NCI-H2107 (cell line): ENCODE data around the gene RPL9.
"Not testable (repeated sequence)": the region's sequence is repeated elsewhere in the genome, so short reads cannot be mapped to it uniquely, and the experiment has no call there.

Experiments used
- DNase-seq: peaks from one replicate; lab custom pipeline; 2025; lab: John Stamatoyannopoulos, UW

Gene RPL9

DNA sequence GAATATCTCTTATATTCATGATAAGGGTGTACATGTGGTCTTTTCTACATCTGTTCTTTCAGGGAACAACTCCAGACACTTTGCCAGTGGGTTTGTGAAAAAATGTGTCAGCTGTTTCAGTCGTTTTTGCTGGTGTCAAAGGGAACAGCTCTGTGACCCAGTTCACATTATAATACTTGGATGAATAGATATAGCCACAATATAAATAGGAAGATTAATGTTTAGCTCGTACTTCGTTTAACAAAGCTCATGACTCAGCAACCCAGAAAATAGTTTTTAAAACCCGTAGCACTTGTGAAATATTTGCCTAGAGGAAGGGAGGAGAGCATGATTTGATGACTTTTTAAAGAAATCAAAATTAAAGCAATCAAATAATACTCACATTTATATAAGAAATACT is 8.0 kb upstream of the RPL9 start:
- no peak for DNase-seq

DNA sequence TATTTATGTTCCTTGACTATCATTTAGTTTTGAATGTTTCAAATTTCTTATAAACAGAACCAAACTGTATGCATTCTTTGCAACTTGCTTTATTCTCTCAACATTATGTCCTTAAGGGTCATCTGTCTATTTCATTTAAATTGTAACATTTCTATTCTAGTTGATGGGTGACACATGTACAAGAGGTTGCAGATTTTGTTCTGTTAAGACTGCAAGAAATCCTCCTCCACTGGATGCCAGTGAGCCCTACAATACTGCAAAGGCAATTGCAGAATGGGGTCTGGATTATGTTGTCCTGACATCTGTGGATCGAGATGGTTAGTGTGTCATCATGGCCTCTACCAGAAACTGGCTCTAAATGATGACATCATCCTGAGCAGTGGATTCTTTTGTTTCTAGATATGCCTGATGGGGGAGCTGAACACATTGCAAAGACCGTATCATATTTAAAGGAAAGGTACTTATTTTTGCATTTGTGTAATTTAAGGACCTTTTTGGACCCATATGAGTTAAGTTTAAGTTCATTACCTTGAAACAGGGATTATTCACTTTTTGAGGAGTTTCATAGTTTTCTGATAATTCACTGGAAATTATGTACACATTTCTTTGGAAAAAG is 6.3 kb upstream of the RPL9 start:
- peak; percentile 0 for DNase-seq

DNA sequence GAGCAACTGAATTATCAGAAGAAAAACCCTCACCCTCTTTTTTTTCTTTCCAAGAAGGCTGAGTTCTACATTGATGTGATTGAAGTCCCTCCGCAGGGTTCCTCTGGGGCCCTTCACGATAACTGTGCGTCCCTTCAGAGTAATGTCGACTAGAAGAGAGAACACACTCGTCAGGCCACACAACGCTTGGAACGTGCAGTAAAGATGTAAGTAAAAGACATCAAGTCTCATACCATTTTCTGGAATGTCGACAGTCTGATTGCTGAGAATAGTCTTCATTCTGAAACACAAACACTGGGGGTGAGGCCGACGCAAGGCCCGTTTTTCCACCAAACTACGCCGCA is 589 bp downstream of the RPL9 start:
- not testable (repeated sequence) for DNase-seq

DNA sequence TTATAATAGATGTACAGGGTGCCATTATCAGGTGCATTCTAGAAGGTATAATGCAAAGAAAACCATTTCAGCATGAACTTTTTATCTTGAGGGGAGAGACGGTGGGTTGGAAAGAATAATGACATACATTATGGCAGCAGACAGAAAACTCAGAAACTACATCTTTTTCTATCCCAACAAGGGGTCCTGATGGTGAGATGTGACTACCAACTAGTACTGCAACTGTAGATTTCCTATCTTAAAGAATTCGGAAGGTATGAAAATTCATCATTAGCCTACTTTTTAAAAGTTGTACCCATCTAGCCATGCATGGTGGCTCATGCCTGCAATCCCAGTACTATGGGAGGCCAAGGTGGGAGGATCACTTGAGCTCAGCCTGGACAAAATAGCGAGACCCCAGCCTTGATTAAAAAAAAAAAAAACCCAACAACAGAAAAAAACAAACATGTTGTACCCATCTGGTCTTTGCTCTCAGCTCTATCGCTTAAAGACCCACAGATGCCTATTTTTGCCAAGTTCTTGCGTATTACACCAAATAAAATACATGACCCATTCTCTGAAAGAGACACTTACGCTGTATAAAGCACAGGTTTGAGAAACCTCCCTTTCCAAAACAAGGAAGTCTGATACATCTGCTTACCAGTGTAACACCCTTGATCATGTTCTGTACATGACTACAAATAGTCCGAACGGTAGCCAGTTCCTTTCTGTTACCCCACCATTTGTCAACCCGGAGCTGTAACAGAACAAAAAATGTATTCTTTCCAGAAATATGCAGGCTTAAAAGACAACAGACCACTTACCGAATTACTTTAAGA is 1.6 kb downstream of the RPL9 start:
- DNase-seq, result no peak

DNA sequence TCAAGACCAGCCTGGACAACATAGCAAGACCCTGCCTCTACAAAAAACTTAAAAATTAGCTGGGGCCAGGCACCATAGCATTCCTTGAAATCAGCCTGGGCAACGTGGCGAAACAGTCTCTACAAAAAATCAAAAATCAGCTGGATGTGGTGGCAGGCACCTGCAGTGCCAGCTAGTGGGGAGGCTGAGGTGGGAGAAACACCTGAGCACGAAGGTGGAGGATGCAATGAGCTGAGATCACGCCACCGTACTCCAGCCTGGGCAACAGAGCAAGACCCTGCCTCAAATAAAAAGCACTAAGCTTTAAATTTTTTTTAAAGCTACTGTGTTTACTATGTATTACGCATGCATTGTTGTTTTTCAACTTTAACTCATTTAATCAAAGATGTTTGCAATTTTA is 3.2 kb downstream of the RPL9 start:
- no peak for DNase-seq

DNA sequence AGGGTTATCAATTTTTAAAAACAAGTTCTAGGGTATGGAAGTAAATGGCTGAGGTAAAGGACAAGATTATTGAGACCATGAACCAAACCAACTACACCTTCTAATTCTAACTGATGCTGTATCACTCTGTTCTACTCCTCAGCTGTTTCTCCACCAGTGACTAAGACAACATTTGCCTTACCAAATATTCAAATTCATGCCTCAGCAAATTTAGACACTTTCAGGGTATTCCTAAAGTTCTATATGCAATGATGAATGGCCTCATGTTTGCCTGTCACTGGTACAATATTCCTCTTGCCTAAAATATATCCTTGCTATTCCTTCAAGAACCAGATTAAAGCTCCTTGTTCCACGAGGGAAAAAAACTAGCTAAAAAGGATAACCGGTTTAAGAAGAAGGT is 5.0 kb downstream of the RPL9 start:
- DNase-seq, result no peak

DNA sequence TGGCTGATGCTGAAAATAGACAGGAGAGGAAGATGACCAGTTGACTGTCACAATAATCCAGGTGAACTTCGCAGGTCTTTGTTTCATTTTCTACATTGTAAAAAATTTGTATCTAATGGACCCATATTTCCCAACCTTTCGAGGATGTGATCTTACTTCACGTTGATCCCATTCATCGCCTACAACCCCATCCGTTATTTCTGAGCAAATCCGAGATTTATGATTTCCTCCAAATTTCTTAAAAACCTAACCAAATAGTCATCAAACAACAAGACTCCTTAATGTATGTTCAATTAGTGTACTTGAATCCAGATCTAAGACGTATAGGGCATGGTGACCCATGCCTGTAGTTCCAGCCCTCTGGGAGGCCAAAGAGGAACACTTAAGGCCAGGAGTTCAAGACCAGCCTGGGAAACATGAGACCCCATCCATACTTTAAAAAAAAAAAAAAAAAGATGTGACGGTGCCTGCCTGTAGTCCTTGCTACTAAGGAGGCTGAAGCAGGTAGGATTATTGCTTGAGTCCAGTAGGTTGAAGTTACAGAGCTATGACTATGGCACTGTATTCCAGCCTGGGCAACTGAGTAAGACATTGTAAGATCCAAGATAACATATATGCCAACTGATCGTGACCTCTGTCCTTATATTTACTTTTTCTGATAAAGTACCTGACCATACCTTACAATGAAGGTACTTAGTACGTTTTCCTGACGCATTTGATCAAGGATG is 5.7 kb downstream of the RPL9 start:
- no peak for DNase-seq

DNA sequence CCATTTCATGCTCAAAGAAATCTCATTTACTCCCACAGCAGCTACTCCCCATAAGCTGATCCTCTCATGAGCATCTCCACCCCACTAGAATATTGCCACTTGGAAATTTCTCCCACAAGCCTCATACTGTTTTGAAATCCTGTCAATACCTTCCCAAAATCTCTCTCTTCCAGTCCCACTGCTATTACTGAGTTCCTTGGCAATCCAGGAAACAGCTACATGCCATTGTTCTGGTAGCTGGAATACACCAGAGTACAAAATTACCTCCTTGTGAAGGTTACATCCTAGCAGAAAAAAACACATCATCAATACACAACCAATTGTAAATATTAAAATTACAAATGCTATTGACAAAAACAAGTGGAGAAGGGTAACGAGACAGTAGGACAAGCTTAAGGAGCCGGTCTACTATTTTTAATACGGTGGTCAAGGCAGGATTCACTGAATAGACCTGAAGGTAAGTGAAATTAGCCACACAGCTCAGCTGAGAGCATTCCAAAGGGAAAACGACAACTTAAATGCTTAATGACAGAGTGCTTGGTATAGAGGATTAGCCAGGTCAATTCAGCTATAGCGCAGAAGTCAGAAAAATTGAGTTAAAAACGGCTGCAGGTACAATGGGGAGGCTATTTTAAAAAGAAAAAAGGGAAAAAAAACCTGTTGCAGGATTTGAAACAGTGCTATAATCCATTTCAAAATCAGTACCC is 6.4 kb downstream of the RPL9 start:
- DNase-seq, result no peak

DNA sequence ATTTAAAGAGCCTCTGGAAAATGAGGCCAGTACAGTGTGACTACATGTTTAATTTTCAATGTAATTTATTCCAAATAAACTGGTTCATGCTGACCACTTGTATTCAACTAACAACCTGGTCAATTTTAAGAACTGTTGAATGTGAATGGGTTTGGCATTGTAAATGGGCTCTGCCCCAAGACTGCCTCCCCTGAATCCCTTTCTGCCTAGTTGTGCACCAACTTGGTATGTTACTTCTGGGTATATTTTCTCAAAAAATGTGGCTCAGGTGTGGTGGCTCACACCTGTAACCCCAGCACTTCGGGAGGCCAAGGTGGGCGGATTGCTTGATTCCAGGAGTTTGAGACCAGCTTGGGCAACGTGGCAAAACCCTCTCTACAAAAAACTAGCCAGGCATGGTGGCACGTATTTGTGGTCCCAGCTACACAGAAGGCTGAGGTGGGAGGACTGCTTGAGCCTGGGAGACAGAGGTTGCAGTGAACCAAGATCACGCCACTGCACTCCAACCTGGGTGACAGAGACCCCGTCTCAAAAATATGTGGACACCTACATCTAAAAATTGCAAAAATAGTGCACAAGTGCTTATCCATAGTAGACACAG is 7.2 kb downstream of the RPL9 start:
- no peak for DNase-seq

DNA sequence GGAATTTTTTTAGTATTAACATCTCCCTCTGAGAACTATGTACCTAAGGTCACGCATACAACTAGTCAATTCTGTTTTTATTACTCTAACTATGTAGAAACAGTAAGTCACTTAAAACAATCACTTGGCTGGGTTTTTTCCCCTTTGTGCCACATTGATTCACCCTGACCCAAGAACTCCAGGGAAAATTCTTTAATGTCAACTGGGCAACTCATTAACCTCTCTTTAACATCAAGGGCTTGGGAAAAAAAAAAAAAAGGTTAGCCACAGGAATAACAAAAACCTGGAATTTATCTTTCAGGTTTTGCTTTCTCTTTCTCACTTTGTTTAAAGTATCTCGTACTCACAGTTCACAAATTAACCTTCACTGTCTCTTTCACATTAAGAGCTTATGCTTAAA is 8.1 kb downstream of the RPL9 start:
- no peak for DNase-seq

DNA sequence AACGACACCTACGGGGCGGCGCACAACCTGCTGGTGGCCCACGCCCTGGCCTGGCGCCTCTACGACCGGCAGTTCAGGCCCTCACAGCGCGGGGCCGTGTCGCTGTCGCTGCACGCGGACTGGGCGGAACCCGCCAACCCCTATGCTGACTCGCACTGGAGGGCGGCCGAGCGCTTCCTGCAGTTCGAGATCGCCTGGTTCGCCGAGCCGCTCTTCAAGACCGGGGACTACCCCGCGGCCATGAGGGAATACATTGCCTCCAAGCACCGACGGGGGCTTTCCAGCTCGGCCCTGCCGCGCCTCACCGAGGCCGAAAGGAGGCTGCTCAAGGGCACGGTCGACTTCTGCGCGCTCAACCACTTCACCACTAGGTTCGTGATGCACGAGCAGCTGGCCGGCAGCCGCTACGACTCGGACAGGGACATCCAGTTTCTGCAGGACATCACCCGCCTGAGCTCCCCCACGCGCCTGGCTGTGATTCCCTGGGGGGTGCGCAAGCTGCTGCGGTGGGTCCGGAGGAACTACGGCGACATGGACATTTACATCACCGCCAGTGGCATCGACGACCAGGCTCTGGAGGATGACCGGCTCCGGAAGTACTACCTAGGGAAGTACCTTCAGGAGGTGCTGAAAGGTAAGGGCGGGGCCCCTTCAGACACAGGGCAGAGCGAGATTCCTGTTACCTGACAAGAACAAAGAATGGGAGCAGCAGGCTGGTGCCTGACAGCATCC is 11.7 kb downstream of the RPL9 start:
- no peak for DNase-seq

DNA sequence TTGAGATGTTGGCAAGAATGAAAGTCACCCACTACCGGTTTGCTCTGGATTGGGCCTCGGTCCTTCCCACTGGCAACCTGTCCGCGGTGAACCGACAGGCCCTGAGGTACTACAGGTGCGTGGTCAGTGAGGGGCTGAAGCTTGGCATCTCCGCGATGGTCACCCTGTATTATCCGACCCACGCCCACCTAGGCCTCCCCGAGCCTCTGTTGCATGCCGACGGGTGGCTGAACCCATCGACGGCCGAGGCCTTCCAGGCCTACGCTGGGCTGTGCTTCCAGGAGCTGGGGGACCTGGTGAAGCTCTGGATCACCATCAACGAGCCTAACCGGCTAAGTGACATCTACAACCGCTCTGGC is 12.3 kb downstream of the RPL9 start:
- DNase-seq, result no peak

DNA sequence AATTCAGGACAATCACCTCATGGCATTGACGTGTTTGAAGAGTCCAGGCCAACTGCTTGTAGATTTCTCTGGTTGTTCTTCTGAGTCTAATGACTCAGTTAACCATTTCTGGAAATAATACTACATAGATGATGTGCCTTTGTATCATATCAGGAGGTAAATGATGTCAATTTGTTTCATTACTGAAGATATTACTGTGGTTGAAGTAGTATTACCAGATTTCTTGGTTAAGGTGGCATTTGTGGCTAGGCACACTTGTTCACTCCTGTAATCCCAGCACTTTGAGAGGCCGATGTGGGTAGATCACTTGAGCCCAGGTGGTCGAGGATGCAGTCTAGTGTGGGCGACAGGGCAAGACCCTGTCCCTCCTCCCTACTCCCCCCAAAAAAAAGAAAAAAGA is 15.7 kb downstream of the RPL9 start:
- DNase-seq, result no peak

DNA sequence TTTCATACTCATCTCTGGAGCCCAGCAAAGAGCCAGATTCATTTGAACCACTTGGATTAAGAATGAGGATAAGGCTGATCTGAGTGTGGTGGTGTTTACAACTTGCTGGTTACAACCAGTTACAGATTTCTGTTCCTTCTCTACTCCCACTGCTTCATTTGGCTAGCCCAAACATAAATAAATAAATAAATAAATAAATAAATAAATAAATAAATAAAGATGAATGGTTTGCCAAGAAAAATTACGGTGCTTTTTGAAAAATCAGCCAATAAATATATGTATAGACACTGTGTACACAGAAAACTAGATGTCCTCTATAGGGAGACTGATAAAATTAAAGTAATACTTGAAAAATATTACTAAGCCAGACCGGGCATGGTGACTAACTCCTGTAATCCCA is 17.1 kb downstream of the RPL9 start:
- DNase-seq, result no peak

DNA sequence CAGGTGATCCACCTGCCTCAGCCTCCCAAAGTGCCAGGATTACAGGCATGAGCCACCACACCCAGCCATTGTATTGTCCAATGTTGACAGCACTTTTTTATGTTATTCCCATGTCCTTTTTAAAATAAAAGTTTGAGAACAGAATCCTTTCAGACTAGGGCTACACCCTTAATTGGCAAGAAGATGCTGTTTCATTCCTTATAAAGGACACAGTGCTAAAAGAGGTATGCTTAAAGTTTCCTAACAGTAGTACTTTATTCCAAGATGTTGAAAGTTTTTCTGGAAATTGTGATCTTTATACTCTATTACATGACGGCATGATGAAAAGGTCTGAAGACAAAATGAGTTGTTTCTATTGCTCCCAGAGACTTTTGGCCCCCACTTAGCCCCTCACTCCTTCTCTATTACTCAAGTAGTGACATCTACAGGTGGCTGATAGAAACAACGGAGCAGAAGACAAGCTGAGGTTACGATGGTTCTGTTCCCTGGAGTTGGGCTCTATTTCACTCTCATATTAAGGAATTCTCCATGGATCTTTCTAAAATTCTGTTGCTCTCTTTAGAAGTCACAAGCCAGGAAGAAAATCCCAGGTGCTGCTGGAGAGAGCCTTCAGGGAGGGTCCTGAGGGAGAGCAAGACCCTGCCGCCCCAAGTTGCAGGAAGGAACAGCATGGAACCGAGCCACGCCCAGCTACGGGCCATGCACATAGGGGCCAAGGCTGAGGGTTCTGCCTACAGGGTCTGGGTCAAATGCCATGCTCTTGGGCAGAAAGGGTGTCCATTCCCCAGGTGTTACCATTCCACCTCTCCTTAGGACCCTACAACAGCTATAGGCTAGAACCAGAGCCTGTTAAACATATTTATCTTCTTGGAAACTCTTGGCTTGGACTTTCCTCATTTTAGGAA is 22.8 kb downstream of the RPL9 start:
- no peak for DNase-seq

DNA sequence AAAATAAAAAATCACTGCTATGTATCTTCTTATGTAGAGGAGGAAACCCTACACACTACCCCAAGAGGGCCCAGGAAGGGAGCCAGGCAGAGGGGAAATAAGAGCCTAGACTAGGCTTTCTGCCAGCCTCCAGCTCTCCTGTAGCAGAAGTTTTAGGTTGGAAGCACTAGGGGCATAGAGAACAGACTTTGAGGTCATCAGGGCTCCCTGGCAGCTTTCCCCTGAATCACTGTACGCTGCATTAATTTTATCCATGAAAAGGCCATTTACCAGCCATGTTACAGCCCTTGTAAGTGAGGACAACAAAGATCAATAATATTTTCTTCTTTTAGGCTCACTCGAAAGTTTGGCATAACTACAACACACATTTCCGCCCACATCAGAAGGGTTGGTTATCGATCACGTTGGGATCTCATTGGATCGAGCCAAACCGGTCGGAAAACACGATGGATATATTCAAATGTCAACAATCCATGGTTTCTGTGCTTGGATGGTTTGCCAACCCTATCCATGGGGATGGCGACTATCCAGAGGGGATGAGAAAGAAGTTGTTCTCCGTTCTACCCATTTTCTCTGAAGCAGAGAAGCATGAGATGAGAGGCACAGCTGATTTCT is 24.7 kb downstream of the RPL9 start:
- no peak for DNase-seq

DNA sequence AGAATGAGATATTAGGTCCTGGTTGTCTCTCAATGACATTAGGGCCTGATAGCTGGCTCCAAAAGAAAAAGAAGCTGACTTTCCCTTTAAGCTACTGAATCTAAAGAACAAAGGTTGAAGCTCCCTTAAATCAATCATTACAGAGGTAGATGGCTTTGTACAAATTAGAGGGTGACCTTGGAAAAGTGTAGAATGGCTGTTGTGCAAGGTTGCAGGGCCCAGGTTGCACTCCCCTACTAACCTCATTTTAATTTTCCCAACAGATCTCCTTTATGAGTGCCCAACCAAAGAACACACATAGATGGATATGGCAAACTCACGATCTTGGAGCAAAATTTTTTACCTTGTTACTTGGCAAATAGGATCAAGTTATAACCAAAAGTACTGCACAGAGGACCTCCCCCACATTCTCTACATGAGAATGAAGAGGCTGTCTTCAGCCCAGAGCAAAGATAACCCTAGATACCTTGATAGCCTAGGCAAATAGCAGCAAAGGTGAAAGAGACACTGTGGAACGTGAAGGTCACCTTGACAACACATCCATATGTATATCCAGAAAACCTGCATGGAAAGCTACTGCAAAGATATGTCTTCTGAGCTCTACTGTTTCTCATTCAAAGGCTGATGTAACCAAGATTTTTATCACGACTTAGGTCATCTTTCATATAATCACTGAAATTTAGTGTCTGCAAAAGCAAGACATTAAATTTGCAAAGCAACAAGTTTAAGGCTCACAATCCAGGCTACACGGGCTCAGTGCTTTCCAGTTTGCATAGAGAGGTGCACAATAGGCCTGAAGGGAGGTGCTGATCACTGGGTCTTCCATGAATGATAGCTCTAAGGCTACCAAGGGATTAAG is 29.0 kb downstream of the RPL9 start:
- no peak for DNase-seq

DNA sequence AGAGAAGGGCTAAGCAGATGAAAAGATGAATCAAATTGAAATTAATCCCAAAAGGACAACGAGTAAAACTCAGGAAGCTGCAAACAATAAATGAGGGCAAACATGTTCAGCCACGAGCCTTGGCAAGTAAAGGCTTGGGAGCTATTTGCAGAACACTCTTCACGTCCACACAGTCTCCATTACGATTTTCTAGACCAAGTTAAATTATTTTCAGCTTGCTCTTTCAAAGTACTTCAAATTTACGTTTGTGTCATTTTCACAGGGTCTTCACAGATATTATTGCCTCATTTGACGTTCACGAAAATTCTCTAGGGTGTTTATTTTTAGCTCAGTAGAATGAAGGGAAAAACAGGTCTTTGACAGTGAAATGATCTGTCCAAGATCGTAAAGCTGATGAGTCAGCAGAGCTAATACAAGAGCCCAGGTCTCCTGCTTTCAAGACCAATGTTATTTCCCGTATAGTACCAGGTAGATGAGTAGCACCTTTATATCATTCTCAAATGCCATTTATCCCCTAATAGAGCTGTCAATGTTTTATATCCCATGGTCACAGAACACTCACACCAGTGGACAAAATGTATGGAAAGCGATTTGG is 31.1 kb downstream of the RPL9 start:
- DNase-seq, result no peak

DNA sequence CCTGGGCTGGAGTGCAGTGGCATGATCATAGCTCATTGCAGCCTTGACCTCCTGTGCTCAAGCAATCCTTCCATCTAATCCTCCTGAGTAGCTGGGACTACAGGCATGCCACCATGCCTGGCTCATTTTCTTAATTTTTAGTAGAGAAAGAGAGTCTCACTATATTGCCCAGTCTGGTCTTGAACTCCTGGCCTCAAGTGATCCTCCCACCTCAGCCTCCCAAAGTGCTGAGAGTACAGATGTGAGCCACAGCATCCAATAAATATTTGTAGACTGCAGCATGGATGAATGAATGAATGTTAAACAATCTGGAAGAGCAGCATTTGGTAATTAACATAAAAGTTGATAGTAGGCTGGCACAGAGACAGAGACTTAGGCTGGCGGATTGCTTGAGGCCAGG is 32.0 kb downstream of the RPL9 start:
- DNase-seq, result no peak
